Smooth muscle cell of the brain vasculature (primary cell): Measurements from ENCODE around the gene SCYGR4.
"Not testable (repeated sequence)": the region's sequence is repeated elsewhere in the genome, so short reads cannot be mapped to it uniquely, and the experiment has no call there.

Experiments used
- DNase-seq: peaks from one replicate; pipeline ENCODE4 v3.0.0-alpha.2; 2012; ENCODE audit warnings: low read depth, low spot score

Gene SCYGR4

DNA sequence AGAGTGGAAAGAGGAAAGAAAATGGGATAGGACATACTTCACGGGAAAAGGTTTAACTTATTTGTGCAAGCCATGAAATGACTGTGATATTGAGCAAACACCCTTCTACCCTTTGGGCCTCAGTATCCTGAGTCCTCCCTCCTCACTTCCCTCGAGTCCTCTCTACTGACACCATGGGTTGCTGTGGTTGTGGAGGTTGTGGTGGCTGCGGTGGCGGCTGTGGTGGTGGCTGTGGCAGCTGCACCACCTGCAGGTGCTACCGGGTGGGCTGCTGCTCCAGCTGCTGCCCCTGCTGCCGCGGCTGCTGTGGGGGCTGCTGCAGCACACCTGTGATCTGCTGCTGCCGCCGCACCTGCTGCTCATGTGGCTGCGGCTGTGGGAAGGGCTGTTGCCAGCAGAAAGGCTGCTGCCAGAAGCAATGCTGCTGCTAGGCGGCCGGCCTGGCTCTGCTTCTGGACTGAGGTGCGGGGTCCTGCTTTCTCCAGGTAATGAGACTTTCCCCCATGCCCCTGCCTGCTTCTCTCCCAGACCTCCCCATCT lies 49.4 kb downstream of the SCYGR4 start, which contains the start of gene SCYGR5:
Gene SCYGR5 (plus strand): TSS at position 174 of the 540 bp plus-strand sequence. CDS start 0 bp downstream, at position 174.
- DNase-seq = not testable (repeated sequence)
